SU-DHL-6 (cell line): ENCODE results near the gene NAXE.
"Not testable (repeated sequence)": the region's sequence is repeated elsewhere in the genome, so short reads cannot be mapped to it uniquely, and the experiment has no call there.

Source experiments
- H2AFZ ChIP-seq: fragments of 200-600 bp; sonication (generic); 2 replicates; pipeline ENCODE4 v1.6.1; 2014; ENCODE audit warnings: low read depth, mild to moderate bottlenecking, moderate library complexity, mixed read lengths, antibody characterized with exemption, low read length; ENCODE audit not compliant: severe bottlenecking
- H3F3A ChIP-seq: fragments of 200-600 bp; shearing (Covaris generic); 2 replicates; pipeline ENCODE4 v1.6.0; 2016; ENCODE audit warnings: antibody characterized with exemption, mild to moderate bottlenecking; ENCODE audit not compliant: insufficient read depth
- H3K27ac ChIP-seq: fragments of 200-600 bp; sonication (generic); 2 replicates; pipeline ENCODE4 v1.5.1; 2016; ENCODE audit warnings: low read depth, mild to moderate bottlenecking, low read length, moderate library complexity, mixed read lengths
- H3K27me3 ChIP-seq: fragments of 200-600 bp; sonication (generic), shearing (Covaris generic); 2 replicates; pipeline ENCODE4 v1.6.0; 2014; ENCODE audit warnings: mild to moderate bottlenecking, low read length
- H3K36me3 ChIP-seq: fragments of 200-600 bp; sonication (generic); 2 replicates; pipeline ENCODE4 v1.6.1; 2014; ENCODE audit warnings: mild to moderate bottlenecking, low read length, mixed read lengths
- H3K4me2 ChIP-seq: fragments of 300-600, 200-600 bp; shearing (Covaris generic), sonication (generic); 2 replicates; pipeline ENCODE4 v1.6.0; 2014; ENCODE audit warnings: low read length, low read depth, mild to moderate bottlenecking; ENCODE audit not compliant: poor library complexity, severe bottlenecking
- H3K4me3 ChIP-seq: fragments of 200-600 bp; sonication (generic); 2 replicates; pipeline ENCODE4 v1.5.1; 2014; ENCODE audit warnings: antibody characterized with exemption, low read length, mild to moderate bottlenecking, mixed read lengths; ENCODE audit not compliant: insufficient read depth, poor library complexity, severe bottlenecking
- H3K79me2 ChIP-seq: fragments of 200-600 bp; sonication (generic); 2 replicates; pipeline ENCODE4 v1.6.1; 2014; ENCODE audit warnings: mild to moderate bottlenecking, low read length, moderate library complexity; ENCODE audit not compliant: insufficient read depth
- H3K9ac ChIP-seq: fragments of 200-600 bp; sonication (generic); 2 replicates; pipeline ENCODE4 v1.7.0; 2014; ENCODE audit warnings: mild to moderate bottlenecking, low read length
- H3K9me2 ChIP-seq: fragments of 200-600 bp; sonication (generic); replicated peaks from 2 replicates; pipeline ENCODE4 v1.6.1; 2014; ENCODE audit warnings: low read length; ENCODE audit not compliant: insufficient read depth
- H3K9me3 ChIP-seq: fragments of 200-600 bp; sonication (generic); 2 replicates; pipeline ENCODE4 v1.6.1; 2014; ENCODE audit warnings: low read length, mixed read lengths; ENCODE audit not compliant: insufficient read depth
- H4K20me1 ChIP-seq: fragments of 200-600 bp; sonication (generic); 2 replicates; pipeline ENCODE4 v1.6.1; 2014; ENCODE audit warnings: low read depth, mild to moderate bottlenecking, antibody characterized with exemption, low read length, moderate library complexity, mixed read lengths
- EZH2phosphoT487 ChIP-seq: fragments of 200-600 bp; sonication (generic), shearing (Covaris generic); conservative IDR thresholded peaks from 2 replicates; pipeline ENCODE4 v1.6.1; 2018; ENCODE audit warnings: mild to moderate bottlenecking, antibody characterized with exemption, low read length, moderate library complexity, mixed read lengths
- TF ChIP-seq, protein P1 (sequence below): fragments of 200-600 bp; sonication (generic); IDR thresholded peaks from one replicate; pipeline ENCODE4 v1.5.1; 2017; ENCODE audit warnings: antibody characterized with exemption, mild to moderate bottlenecking, low read length, moderate library complexity; ENCODE audit not compliant: insufficient read depth, poor library complexity, severe bottlenecking

NAXE gene

DNA sequence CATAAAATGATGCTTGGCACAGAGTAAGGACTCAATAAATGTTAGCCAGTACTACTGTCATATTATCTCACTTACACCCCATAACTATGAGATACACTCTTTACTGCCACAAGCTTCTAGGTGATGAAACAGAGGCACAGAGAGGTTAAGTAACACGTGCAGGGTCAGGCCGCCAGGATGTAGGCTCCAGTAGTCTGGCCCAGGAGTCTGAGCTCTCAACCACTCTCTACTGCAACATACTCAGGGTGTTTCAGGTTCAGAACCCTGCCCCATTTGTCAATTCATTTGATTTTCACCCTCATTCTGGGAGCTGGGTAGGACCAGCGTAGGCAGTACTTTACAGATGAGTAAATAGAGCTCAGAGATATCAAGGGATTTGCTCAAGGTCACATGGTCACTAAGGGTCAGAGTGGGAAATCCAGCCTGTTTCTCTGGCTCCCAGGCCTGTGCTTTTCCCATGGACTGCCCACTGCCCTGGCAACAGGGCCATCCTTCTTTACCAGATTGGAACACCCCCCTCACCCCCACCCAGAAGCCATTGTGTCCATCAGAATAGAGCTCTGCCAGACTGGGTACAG, 40.4 kb upstream of the NAXE start:
- H3K27ac ChIP-seq = no peak overlapping the region
- H3K36me3 ChIP-seq = no peaks in the 10 kb centered on the region
- no peaks in the 10 kb centered on the region for H4K20me1 ChIP-seq
- no peak overlapping the region for H3K4me3 ChIP-seq
- no peak overlapping the region for H2AFZ ChIP-seq
- TF ChIP-seq, protein P1, sequence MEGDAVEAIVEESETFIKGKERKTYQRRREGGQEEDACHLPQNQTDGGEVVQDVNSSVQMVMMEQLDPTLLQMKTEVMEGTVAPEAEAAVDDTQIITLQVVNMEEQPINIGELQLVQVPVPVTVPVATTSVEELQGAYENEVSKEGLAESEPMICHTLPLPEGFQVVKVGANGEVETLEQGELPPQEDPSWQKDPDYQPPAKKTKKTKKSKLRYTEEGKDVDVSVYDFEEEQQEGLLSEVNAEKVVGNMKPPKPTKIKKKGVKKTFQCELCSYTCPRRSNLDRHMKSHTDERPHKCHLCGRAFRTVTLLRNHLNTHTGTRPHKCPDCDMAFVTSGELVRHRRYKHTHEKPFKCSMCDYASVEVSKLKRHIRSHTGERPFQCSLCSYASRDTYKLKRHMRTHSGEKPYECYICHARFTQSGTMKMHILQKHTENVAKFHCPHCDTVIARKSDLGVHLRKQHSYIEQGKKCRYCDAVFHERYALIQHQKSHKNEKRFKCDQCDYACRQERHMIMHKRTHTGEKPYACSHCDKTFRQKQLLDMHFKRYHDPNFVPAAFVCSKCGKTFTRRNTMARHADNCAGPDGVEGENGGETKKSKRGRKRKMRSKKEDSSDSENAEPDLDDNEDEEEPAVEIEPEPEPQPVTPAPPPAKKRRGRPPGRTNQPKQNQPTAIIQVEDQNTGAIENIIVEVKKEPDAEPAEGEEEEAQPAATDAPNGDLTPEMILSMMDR = no peak
- TF ChIP-seq EZH2phosphoT487 = no peak
- no peaks in the 10 kb centered on the region for H3F3A ChIP-seq
- H3K9me2 ChIP-seq = no peaks in the 10 kb centered on the region
- H3K9me3 ChIP-seq = no peaks in the 10 kb centered on the region
- no peaks in the 10 kb centered on the region for H3K79me2 ChIP-seq
- no peak overlapping the region for H3K4me2 ChIP-seq
- no peaks in the 10 kb centered on the region for H3K27me3 ChIP-seq
- no peak overlapping the region for H3K9ac ChIP-seq

DNA sequence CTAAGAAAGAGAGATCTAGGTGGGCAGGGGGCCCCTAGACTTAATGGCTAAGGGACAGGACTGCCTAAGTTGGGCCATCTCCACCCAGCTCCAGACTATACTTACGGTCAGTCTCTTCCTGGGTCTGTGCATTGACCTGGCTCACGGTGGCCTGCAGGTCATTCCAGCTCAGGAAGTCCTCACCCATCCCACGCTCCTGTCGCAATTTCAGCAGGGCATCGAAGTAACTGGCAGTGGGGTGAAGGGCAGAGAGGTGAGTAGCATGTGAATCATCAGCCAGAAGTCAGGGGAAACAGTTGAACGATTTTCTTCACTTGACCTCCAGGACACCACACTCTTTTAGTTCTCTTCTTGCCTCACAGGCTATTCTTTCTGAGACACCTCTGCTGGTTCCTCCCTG, 39.7 kb upstream of the NAXE start:
- no peak overlapping the region for H3K27ac ChIP-seq
- H3K4me3 ChIP-seq = no peak overlapping the region
- no peak overlapping the region for H3K4me2 ChIP-seq
- H3K79me2 ChIP-seq = no peaks in the 10 kb centered on the region
- TF ChIP-seq EZH2phosphoT487 = no peak
- TF ChIP-seq, protein P1 = no peak
- H2AFZ ChIP-seq = no peak overlapping the region
- H3K9me3 ChIP-seq = no peaks in the 10 kb centered on the region
- no peaks in the 10 kb centered on the region for H4K20me1 ChIP-seq
- no peak overlapping the region for H3K9ac ChIP-seq
- H3F3A ChIP-seq = no peaks in the 10 kb centered on the region
- H3K27me3 ChIP-seq = no peaks in the 10 kb centered on the region
- no peaks in the 10 kb centered on the region for H3K36me3 ChIP-seq
- H3K9me2 ChIP-seq = no peaks in the 10 kb centered on the region

DNA sequence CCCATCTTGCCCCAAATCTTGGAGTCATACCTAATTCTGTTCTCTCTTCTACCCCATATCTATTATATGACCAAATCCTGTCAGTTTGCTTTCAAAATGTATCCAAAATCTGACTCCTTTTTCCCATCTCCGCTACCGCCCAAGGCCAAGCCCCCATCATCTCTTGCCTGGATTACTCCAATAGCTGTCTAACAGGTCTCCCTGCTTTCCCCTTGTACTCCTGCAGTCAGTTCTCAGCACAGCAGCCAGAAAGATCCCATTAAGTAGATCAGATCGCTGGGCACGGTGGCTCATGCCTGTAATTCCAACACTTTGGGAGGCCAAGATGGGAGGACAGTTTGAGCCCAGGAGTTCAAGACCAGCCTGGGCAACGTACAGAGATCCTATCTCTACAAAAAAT, 39.1 kb upstream of the NAXE start:
- no peak overlapping the region for H3K4me3 ChIP-seq
- H4K20me1 ChIP-seq = no peaks in the 10 kb centered on the region
- no peaks in the 10 kb centered on the region for H3K9me2 ChIP-seq
- H3K27me3 ChIP-seq = no peaks in the 10 kb centered on the region
- no peaks in the 10 kb centered on the region for H3K36me3 ChIP-seq
- no peaks in the 10 kb centered on the region for H3F3A ChIP-seq
- no peaks in the 10 kb centered on the region for H3K79me2 ChIP-seq
- H3K9me3 ChIP-seq = no peaks in the 10 kb centered on the region
- no peak overlapping the region for H3K27ac ChIP-seq
- H2AFZ ChIP-seq = no peak overlapping the region
- no peak overlapping the region for H3K9ac ChIP-seq
- H3K4me2 ChIP-seq = no peak overlapping the region
- no peak for TF ChIP-seq EZH2phosphoT487
- TF ChIP-seq, protein P1 = no peak

DNA sequence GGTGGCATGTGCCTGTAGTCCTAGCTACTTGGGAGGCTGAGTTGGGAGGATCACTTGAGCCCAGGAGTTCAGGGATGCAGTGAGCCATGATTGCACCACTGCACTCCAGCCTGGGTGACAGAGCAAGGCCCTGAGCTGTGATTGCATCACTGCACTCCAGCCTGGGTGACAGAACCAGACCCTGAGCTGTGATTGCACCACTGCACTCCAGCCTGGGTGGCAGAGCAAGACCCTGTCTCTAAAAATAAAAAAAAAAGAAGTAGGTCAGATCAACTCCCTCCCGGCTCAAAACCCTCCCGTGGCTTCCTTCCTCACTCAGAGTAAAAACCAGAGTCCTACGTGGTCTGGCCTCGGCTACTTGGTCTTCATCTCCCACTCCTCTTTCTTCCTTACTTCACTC, 38.6 kb upstream of the NAXE start:
- not testable (repeated sequence) for H3K4me3 ChIP-seq, H3K9ac ChIP-seq, H3F3A ChIP-seq, H2AFZ ChIP-seq, H3K4me2 ChIP-seq, H3K9me3 ChIP-seq, H3K27ac ChIP-seq, H3K36me3 ChIP-seq, H3K79me2 ChIP-seq, H3K9me2 ChIP-seq, H4K20me1 ChIP-seq, H3K27me3 ChIP-seq
